ENCODE measurements around the gene SLC12A8. TPM values are rescaled to one million over a fixed set of nuclear protein-coding genes. Genes with fewer than 3 reads are reported as not detected.

SLC12A8 gene
- total and polyA plus RNA-seq, 9 of the 15 experiments (the other 6 are each of a cell fraction or from before 2014, with no cell fraction given) = 0.04 to 0.33 (median 0.09) TPM; not detected in 4

DNA sequence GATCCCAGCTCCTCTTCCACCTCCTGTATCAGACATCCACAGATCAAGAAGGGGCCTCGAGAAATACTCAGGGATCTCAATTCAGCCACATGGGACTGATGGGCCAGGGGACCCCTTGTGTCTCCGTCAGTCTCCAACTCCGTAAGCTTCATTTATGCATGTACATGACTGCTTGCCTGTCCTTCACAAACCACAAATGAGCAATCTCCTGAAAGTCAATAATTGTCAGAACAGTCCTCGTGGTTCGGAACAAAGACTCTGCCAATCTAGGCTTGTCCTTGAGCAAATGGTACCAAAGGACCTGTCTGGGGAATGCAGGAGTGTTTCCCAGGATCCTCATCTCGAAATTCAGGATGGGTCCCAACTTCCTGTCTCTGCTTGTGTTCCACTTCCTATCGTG, 20.8 kb downstream of the SLC12A8 start (continued):
- TF ChIP-seq, protein P1, sequence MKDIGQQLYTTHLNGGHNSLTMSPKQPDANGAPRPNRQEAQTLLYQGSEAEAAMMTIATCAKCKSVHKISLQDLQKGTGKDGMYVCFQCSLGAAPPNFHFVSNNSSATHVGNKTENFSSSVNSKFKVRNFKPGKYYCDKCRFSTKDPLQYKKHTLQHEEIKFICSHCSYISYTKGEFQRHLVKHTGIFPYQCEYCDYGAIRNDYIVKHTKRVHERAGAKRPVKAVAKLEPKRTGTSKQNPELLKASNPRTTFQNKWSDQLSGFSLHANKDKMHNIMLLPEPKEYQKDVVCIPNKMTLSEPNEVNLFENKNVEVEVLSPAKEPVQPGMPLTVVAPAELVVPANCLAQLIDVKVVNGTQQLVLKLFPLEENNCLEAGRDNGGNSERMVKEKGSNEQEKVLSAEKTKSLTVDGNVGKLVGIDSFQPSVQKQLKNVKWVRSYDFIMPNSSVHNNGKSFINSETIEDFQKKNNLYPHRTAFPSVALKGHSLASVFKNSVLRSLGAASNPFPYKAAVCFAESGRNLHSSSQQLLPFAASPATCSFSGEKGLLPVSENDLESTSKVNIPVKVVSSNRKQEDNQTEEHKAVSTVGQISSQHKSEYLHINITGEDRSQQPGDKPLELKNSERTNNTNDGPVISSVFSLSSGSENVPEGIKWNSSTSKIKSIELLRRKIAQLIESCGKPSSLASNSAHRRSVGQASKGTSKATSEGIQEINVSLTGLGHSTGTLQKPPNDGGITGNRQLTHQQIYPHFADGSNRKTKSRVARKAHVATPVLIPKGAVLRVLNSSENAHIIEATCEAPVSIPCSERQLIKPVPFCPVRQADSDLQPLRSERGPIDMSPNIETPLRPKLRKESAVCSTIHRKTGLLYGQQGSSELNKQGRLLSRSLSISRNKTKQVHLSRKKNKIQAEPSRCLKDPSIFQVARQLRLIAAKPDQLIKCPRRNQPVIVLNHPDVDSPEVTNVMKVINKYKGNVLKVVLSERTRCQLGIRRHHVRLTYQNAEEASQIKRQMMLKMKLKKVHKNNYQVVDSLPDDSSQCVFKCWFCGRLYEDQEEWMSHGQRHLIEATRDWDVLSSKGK (CRISPR knock-in tag; IDR thresholded peaks at IDR 0.05) = no peak
- TF ChIP-seq, protein P2, sequence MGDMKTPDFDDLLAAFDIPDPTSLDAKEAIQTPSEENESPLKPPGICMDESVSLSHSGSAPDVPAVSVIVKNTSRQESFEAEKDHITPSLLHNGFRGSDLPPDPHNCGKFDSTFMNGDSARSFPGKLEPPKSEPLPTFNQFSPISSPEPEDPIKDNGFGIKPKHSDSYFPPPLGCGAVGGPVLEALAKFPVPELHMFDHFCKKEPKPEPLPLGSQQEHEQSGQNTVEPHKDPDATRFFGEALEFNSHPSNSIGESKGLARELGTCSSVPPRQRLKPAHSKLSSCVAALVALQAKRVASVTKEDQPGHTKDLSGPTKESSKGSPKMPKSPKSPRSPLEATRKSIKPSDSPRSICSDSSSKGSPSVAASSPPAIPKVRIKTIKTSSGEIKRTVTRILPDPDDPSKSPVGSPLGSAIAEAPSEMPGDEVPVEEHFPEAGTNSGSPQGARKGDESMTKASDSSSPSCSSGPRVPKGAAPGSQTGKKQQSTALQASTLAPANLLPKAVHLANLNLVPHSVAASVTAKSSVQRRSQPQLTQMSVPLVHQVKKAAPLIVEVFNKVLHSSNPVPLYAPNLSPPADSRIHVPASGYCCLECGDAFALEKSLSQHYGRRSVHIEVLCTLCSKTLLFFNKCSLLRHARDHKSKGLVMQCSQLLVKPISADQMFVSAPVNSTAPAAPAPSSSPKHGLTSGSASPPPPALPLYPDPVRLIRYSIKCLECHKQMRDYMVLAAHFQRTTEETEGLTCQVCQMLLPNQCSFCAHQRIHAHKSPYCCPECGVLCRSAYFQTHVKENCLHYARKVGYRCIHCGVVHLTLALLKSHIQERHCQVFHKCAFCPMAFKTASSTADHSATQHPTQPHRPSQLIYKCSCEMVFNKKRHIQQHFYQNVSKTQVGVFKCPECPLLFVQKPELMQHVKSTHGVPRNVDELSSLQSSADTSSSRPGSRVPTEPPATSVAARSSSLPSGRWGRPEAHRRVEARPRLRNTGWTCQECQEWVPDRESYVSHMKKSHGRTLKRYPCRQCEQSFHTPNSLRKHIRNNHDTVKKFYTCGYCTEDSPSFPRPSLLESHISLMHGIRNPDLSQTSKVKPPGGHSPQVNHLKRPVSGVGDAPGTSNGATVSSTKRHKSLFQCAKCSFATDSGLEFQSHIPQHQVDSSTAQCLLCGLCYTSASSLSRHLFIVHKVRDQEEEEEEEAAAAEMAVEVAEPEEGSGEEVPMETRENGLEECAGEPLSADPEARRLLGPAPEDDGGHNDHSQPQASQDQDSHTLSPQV (IDR thresholded peaks at IDR 0.05) = no peak
- no peak for TF ChIP-seq NELFE (IDR thresholded peaks at IDR 0.05; ENCODE audit: insufficient read depth, insufficient read length)
